Measurements from ENCODE around the gene TNP2.
A peak's percentile ranks its signal among the peaks of the same experiment; 100 is the strongest.

TNP2 gene

DNA sequence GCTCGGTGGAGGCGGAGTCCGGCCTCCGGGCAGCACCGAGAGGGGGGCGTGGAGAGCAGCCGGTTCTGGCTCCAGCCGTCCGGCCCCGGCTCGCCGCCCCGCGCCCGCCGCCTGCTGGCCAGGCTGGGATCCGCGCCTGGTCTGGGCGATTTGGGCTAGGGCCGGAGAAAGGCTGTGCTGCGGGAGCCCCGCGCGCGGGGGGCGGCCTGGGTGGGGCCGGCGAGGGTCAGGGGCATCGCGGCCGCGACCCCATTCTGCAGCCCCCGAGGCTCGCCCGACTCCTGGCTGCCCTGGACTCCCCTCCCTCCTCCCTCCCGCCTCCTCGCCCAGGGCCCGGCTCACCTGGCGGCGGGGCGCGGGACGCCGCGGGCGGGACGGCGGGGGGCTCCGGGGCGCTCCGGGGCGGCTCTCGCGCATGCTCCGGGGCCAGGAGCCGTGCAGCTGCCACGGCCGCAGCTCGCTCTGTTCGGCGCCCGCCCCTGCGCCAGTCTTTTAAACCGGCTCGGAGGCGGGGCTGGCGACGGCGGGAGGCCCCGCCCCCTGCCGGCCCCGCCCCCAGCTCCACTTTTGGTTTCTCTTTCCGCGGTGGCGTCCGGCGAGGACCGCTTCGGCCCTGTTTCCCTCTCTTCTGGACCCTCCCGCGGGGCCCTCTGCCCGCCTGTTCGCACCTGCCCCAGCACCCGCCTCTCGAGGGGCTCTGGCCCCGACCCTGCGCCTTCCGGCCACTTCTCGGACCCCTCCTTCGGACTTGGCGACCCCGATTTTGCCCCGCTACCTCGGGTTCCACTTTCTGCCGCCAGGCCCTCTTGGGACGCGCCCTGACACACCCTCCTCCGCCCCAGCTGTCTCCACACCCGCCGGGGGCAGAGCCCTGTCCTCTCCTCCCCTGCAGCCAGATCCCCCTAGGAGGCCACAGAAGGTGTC, 13.1 kb downstream of the TNP2 start, which contains the start of gene SOCS1:
SOCS1 (minus strand) TSS at position 468 of the 924 bp plus-strand sequence. CDS start 726 bp downstream, outside the sequence.
- peak; percentile 84 to 86 for DNase-seq

DNA sequence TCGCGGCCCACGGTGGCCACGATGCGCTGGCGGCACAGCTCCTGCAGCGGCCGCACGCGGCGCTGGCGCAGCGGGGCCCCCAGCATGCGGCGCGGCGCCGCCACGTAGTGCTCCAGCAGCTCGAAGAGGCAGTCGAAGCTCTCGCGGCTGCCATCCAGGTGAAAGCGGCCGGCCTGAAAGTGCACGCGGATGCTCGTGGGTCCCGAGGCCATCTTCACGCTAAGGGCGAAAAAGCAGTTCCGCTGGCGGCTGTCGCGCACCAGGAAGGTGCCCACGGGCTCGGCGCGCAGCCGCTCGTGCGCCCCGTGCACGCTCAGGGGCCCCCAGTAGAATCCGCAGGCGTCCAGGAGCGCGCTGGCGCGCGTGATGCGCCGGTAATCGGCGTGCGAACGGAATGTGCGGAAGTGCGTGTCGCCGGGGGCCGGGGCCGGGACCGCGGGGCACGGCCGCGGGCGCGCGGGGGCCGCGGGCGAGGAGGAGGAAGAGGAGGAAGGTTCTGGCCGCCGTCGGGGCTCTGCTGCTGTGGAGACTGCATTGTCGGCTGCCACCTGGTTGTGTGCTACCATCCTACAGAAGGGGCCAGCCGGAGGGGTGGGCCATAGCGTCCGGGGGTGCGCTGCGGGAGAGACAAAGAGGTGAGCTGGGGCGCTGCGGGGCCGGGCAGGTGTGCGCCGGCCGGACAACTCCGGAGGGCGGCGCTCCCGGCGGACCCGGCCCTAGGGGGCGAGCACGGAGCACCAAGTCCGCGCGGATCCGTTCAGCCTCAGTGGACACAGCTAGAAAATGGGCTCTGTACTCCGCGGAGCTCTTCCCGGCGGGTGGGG, 14.0 kb downstream of the TNP2 start:
- DNase-seq: no peak

DNA sequence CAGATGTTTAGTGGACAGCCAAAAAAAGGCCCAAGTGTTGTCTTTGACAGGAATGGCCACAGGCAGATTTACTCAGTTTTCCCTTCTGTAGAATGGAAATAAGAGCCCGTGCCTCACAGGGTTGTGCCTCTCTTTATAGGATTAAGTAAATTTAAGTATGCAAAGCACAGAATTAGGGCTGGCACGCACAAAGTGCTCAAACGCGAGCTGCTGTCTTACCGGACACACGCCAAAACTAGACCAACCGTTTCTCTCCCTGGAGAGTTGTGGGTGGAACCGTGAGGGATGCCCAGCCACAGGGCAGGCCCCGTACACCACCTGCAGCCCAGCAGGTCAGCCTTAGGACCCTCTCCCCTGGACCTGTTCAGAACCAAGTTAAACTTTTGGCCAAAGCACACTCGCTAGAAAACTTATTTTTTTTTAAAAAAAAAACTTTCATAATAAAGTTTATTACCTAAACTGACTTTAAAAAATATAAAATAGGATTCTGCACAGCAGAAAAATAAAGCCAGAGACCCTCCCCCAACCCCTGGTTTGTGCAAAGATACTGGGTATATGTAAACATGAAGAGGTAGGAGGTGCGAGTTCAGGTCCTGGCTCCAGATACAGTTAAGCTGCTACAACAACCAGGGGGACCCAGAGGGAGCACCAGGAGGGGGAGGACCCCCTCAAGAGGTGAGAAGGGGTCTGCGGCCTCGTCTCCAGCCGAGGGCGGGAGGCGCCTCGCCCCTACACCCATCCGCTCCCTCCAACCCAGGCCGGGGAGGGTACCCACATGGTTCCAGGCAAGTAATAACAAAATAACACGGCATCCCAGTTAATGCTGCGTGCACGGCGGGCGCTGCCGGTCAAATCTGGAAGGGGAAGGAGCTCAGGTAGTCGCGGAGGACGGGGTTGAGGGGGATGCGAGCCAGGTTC, 14.9 kb downstream of the TNP2 start:
- peak in 1 of 2 experiments; percentile 41 for DNase-seq

DNA sequence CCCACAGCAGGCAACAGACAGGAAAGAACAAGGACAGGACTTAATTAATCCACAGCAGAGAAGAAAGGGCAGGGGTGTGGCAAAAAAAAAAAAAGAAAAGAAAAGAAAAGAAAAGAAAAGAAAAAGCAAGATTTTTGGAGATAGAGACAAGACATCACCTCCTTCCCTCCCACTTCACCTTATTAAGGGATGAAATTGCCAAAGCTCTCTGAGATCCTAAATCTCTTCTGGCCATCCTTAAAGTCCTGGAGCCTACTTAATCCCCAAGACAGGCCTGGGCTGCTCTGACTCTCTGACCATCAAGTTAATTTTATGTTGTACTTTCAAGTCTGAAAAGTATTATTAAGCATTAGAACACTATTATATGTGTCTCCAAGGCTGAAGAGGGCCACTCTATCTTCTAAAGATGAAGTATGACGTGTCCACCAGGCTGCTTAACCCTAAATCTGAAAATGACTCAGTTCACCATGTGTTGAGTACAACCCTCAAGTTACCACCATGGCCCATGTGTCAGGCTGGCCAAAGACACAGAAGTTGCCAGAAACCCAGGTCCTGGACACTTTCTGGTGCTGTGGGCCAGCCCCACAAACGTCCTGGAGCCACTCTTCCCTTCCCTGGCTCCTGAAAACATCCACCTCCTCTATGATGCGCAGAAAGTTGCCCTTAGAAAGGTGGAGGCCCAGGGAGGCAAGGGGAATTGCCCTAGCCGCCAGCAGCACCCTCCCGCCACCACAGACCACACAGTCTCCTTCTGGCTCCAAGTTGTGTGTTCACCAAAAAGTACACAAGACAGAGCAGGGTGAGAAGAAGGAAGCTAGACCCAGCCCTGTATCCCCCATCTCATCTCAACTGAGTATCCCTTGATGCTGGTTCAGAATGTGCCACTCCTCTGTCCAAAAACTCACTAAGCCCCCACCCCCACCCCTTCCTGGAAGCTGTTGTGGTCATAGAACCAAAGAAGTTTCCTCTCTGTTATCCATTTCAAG, 15.8 kb downstream of the TNP2 start:
- DNase-seq: peak; percentile 65 to 68

DNA sequence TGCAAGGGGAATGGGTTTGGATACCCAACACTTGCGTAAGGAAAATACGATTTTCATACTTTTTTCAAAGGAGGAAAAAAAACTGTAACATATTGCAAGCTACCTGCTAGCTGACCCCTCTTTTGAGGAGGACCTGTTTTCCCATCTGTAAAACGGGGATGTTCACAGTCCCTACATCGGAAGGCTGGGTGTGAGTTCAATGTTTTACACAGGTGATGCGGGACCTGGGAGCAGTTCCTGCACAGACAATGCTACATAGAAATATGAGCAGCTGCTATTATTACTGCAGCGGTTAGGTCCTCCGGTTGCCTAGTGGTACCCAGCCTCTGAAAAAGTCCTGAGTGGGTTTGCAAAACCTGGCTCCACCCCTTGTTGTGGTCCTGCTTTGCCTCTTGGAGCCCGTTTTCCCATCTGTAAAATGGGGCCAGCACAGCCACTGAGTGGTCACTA, 16.6 kb downstream of the TNP2 start:
- DNase-seq: peak in 1 of 2 experiments; percentile 63

DNA sequence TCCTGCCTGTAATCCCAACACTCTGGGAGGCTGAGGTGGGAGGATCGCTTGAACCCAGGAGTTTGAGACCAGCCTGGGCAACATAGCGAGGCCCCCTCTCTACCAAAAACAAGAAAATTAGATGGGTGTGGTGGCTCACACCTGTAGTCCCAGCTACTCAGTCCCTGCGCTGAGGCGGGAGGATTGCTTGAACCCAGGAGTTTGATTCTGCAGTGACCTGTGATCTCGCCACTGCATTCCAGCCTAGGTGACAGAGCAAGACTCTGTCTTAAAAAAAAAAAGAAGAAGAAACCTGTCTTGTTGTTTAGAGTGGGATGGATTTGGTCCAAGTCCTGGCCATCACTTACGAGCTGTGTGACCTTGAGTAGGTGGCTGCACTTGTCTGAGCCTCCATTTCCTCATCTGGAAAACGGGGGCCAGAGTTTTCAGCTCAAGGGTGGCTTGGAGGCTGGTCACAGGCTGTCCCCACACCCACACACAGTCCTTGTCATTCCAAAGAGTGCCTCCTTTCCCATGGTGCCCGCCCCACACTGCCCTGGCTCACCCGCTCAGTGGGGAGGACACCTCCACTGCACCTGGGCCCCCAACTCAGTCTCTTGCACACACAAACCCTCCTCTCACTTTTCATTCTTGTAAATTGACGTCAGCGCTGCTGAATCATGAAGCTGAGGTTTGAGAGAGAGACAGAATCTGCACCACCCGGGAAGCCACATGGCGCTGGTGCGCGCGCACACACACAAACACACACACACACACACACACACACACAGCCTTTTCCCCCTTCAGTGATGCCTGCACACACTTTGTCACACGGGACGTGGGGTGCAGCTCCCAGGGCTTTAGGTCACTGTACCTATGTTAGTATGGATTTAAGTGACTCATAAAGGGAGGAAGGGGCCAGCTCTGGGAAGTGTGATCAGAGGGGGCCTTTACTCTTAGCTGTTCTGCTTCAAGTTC, 17.3 kb downstream of the TNP2 start:
- DNase-seq: peak; percentile 88 to 90

DNA sequence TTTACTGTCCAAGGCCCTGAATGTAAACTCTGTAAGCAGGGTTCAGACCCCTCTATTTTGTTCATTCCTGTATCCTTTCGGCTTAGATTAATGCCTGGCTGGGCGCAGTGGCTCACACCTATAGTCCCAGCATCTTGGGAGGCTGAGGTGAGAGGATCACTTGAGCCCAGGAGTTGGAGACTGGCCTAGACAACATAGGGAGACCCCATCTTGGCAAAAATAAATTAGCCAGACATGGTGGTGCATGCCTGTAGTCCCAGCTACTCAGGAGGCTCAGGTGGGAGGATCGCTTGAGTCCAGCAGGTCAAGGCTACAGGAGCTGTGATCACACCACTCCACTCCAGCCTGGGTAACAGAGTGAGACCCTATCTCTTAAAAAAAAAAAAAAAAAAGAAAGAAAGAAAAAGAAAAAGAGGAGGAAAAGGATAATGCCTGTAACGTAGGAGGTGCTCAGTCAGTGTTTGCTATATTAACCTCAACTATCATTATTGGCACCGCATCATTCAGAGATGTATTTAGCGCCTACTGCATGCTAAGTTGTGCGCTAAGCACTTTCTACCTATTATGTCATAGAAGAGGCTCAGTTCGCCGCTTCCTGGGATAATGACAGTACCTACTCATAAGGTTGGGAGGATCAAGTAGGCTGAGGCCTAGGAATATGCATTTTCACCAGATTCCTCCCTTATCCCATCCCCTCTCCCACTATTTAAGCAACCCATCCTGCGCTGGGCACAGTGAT, 18.2 kb downstream of the TNP2 start:
- peak in 1 of 2 experiments; percentile 42 for DNase-seq

DNA sequence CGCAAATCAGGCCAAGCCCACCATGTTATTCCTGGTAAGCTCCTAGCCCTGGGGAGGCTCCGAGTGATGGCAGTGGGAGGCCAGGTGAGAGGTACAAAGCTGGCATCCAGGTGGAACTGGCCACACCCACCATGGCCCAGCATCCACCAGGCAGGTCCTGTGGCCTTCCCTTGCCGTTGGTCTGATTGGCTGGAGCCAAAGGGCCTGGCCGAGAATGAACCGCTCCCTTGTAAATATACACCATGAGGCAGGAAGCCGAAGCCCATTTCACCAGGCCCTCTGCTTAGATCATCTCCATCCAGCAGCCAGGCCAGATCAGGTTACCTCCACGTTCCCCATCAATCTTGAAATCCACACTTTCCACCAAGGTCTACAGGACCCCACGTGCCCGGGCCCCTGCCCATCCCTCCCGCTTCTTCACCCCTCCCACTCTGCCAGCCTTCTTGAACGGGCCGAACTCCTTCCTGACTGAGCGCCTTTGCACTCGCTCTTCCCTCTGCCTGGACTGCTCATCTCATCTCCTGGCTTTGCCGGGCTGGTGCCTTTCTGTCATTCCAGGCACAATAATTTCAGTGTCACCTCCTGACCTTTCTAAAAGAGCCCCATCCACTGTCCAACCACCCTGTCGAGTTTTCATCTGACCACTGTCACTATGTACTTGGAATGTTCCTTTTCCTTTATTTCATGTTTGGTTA, 18.9 kb downstream of the TNP2 start:
- peak; percentile 50 to 61 for DNase-seq

DNA sequence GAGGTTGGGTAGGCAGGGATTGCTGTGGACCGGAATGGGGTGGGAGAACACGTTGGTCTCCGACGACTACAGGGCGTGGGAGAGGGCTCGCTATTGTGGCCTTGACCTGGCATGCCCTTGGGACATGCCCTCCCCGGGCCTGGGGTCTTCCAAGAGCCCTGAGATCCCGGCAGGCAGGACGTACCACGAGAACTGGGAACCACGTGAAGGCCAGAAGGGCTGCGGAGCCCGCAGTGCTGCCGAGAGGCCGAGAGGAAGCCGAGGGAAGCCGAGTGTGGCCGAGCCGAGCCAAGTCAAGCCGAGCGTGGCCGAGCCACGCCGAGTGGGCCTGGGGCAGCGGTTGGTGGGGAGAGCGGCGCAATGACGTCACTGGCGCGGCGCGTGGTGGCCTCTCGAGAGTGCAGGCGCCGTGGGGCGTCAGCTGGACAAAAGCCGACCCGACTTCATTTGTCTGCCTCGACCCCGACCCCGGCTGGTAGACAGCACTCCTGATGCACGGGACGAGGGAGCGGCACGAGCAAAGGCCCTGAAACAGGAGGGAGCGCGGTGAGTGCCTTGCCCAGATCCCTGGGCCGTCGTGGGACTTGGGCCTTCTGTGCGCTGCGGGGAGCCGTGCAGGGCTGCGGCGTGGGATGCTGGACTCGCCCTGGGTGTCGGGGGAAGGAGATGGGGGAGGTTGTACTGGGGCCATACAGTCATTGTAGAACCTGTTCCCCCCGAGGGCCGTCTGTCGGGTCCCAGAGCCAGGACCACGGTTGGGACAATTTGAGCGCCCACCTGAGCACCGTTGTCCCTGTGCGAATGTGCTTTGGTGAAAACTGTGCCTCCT, 19.7 kb downstream of the TNP2 start:
- peak in 1 of 2 experiments; percentile 43 for DNase-seq

DNA sequence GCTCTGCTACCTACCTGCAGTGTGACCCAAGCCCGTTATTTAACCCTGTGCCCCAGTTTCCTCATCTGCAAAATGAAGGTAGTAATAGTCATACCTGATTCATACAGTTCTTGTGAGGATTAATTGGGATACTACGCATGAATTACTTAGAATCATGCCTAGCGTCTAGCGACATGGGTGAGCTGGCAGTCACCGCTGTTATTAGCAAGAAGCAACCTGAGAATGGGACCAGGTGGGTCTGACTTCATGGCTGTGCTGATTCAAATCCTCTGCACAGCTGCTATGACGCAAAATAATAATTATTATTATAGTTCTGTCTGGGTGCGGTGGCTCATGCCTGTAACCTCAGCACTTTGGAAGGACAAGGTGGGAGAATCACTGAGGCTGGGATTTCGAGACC, 21.0 kb downstream of the TNP2 start:
- DNase-seq: peak in 1 of 2 experiments; percentile 36

DNA sequence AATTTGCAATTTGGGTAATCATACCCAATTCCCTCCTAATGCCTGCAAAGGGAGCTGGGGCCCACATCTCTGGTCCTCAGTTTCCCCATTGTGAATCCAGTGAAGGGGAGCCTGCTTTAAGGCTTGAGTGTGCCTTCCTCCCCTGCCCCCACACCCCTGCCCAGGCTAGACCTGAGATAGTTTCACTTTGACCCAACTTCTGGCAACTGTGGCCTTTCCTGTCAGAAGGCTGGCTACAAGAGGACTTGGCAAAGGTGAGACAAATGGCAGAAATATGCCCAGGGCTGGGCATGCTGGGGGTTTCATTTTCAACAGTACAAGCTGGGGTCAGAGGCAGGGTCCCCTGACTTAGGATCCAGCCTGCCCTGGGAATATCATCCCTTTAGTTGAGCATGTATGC, 23.1 kb downstream of the TNP2 start:
- peak in 1 of 2 experiments; percentile 54 for DNase-seq

DNA sequence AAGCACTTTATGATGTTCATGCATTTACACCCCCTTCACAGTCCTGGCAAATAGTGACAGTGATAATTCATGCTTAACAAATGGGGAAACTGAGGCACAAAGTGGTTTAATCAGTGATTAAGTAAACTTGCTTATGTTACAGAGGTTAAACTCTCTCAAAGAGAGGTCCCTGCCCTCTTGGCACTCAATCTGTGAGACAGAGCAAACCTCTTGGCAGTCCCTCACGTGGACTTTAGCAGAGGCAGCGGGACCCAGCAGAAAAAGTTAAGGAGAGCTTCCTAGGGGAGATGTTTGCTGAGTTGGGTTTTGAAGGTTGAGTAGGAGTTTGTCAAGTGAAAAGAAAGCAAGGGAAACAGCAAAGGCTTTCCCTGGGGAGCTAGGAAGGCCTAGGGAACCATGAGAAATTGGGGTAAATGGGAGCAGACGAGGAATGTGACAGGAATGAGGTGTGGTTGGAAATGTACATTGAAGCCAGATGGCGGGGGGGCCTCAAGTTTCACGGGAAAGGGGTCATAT, 23.8 kb downstream of the TNP2 start:
- DNase-seq: no peak

DNA sequence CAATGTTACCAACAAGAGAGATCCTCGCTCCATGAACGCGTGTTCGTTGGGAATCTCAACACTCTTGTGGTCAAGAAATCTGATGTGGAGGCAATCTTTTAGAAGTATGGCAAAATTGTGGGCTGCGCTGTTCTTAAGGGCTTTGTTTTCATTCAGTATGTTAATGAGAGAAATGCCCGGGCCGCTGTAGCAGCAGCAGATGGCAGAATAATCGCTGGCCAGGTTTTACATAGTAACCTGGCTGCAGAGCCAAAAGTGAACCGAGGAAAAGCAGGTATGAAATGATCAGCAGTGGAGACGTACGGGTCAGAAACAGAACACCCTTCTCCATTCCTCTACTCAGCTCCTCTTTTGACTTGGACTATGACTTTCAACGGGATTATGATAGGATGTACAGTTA, 26.5 kb downstream of the TNP2 start:
- DNase-seq: no peak

DNA sequence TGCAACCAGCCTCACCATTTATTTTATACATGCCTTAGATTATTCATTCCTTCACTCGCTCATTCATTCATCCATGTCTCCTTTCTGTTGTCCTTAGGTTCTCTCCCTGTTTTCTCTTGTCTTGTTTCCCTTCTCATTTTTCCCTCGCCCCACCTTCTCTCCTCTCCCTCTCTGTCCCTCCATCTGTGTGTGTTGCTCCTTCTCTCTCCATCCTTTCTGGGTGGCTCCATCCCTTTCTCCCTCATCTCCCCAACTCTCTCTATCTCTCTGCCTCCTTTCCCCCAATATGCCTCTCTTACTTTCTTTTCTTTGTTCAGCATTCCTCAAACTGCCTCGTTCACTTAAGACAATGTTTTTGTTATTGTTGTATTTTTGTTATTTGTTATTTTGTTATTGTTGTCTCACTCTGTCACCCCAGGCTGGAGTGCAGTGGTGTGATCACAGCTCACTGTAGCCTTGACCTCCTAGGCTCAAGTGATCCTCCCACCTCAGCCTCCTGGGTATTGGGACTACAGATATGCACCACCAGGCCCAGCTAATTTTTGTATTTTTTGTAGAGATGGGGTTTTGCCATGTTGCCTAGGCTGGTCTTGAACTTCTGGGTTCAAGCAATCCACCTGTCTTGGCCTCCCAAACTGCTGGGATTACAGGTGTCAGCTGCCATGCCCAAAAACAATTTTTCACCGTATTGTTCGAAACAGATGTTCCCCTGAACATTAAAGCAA, 27.5 kb downstream of the TNP2 start:
- DNase-seq: no peak

DNA sequence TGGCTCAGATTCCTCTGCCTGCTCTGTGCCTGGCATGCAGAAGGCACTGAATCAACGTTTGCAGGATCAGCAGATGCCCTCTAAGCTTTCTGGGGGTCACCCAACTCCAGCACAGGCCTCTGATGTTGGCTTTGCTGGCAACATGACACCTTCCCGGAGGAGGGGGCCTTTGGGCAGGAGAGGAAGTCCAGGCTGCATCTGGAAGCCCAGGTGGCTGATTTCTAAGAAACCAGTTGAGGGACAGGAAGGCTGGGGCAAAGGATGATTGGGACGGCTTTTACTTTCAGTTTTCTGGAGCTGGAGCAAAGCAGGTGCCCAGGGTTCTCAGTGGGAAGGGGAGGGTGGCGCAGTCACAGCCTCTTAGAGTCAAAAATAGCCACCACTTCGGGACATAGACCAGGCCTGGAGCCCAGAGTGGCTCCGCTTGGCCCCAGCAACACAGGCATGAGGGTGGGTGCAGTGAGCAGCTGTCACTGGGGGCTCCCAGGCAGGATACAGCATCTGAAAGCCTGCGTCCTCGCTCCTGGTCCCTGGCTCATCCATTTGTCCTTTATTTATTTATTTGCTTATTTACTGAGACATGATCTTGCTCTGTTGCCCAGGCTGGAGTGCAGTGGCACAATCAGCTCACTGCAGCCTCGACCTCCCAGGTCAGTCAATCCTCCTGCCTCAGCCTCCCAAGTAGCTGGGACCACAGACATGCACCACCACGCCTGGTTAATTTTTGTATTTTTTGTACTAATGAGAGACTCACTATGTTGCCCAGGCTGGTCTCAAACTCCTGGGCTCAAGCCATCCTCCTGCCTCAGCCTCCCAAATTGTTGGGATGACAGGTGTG, 28.3 kb downstream of the TNP2 start:
- no peak for DNase-seq
